Progenitor cell of endocrine pancreas (in vitro differentiated cells): Measurements from ENCODE around the gene DIP2A. TPM values are rescaled to one million over a fixed set of nuclear protein-coding genes. Genes with fewer than 3 reads are reported as not detected.

Experiments
- DNase-seq: peaks from one replicate; pipeline ENCODE4 v3.0.0; 2021; ENCODE audit warnings: low spot score; ENCODE audit not compliant: unreplicated experiment
- H3K27ac Mint-ChIP-seq: 2 replicates; pipeline ENCODE4 v1.8.0; 2021; ENCODE audit warnings: mild to moderate bottlenecking, moderate library complexity, mixed read lengths
- H3K27me3 Mint-ChIP-seq: 2 replicates; pipeline ENCODE4 v1.8.0; 2021; ENCODE audit warnings: mixed read lengths
- H3K36me3 Mint-ChIP-seq: 2 replicates; pipeline ENCODE4 v1.8.0; 2022; ENCODE audit warnings: mixed read lengths; ENCODE audit not compliant: insufficient read depth
- H3K4me1 Mint-ChIP-seq: 2 replicates; pipeline ENCODE4 v1.8.0; 2021; ENCODE audit warnings: low read depth, mixed read lengths
- H3K4me3 Mint-ChIP-seq: 2 replicates; pipeline ENCODE4 v1.8.0; 2021; ENCODE audit warnings: low read depth, mild to moderate bottlenecking, moderate library complexity, mixed read lengths
- H3K9me3 Mint-ChIP-seq: 2 replicates; pipeline ENCODE4 v1.8.0; 2021; ENCODE audit warnings: low read depth, mixed read lengths
- total RNA-seq: library from RNA; stranded (reverse); gene quantifications from 2 replicates; pipeline ENCODE4 v1.2.1, GENCODE V29; 2021
- TF ChIP-seq, protein P1 (sequence below): fragments of 200-600 bp; sonication (generic); IDR thresholded peaks from one replicate; pipeline ENCODE4 v1.5.0; 2021; ENCODE audit warnings: antibody characterized with exemption, mild to moderate bottlenecking; ENCODE audit not compliant: unreplicated experiment

DIP2A gene
- total RNA-seq, 1 donor from 2014 or later, result 70.2 TPM

DNA sequence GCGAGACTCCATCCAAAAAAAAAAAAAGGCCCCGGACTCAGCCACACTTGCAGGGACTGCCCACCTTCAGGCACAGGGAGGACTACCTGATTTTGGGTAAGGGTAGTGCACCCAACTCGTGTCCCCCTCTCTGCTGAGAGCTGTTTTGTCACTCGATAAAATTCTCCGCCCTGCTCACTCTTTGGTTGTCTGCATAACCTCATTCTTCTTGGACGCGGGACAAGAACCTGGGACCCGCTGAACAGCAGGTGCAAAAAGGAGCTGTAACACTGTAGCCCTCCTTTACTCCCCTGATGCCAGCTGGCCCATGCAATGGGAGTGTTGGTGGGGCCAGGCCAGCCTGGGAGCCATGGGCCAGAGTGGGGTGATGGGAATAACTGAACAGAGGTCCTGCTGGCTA is 135.6 kb downstream of the DIP2A start:
- peaks cover 36% of the 10 kb centered on the region for H3K9me3 Mint-ChIP-seq

DNA sequence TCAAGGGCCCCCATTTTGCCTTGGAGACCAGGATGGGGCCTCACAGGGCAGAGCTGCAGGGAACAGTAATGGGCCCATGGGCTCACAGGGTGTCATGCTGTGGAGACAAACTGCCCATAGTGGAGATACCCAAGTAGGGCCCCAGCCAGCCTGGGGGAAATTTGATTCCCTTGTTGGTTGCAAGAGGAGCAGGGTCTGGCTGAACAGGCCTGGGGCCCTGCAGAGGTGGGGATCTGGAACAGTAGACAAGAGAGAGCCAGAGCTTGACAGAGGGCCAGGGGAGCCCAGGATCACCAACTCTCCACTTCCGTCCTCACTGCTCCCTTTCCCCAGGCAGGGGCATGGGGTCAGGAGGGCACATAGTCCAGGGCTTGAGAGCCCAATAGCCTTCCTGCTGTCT is 137.5 kb downstream of the DIP2A start:
- no peaks in the 10 kb centered on the region for H3K27me3 Mint-ChIP-seq
- H3K36me3 Mint-ChIP-seq, result no peaks in the 10 kb centered on the region
- H3K4me1 Mint-ChIP-seq, result peaks cover 6% of the 10 kb centered on the region
- H3K4me3 Mint-ChIP-seq, result no peak overlapping the region
- TF ChIP-seq, protein P1, sequence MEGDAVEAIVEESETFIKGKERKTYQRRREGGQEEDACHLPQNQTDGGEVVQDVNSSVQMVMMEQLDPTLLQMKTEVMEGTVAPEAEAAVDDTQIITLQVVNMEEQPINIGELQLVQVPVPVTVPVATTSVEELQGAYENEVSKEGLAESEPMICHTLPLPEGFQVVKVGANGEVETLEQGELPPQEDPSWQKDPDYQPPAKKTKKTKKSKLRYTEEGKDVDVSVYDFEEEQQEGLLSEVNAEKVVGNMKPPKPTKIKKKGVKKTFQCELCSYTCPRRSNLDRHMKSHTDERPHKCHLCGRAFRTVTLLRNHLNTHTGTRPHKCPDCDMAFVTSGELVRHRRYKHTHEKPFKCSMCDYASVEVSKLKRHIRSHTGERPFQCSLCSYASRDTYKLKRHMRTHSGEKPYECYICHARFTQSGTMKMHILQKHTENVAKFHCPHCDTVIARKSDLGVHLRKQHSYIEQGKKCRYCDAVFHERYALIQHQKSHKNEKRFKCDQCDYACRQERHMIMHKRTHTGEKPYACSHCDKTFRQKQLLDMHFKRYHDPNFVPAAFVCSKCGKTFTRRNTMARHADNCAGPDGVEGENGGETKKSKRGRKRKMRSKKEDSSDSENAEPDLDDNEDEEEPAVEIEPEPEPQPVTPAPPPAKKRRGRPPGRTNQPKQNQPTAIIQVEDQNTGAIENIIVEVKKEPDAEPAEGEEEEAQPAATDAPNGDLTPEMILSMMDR, result no peak
- no peak overlapping the region for H3K27ac Mint-ChIP-seq
- DNase-seq, result no peak
- peaks cover 18% of the 10 kb centered on the region for H3K9me3 Mint-ChIP-seq

More for the DNA sequence above, 135.6 kb downstream of the DIP2A start:
- TF ChIP-seq, protein P1, result no peak
- no peak overlapping the region for H3K4me3 Mint-ChIP-seq
- peaks cover 3% of the 10 kb centered on the region for H3K4me1 Mint-ChIP-seq
- DNase-seq, result no peak
- no peaks in the 10 kb centered on the region for H3K27me3 Mint-ChIP-seq
- H3K27ac Mint-ChIP-seq, result no peak overlapping the region
- H3K36me3 Mint-ChIP-seq, result no peaks in the 10 kb centered on the region

DNA sequence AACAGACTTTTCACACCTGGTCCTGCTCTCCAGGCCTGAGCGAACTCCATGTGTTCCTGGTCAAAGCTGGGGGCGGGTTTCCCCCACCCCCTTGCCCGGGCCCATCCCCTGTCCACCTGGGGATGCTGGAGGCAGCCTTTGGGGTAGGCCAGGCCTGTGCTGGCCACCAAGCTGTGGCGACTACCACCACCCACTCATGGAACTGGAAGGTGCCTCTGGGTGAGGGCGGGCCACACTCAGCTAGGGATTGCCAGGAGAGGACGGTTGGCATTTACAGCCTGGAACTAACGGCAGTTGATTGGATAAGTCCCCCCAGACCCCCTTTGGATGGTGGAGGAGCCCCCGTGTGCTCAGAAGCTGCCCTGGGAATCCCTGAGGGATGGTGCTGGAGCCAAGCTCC is 138.3 kb downstream of the DIP2A start:
- no peak for DNase-seq
- no peak overlapping the region for H3K4me3 Mint-ChIP-seq
- no peak overlapping the region for H3K27ac Mint-ChIP-seq
- peaks cover 10% of the 10 kb centered on the region for H3K4me1 Mint-ChIP-seq
- H3K27me3 Mint-ChIP-seq, result no peaks in the 10 kb centered on the region
- peaks cover 10% of the 10 kb centered on the region for H3K9me3 Mint-ChIP-seq
- TF ChIP-seq, protein P1, result no peak
- no peaks in the 10 kb centered on the region for H3K36me3 Mint-ChIP-seq

DNA sequence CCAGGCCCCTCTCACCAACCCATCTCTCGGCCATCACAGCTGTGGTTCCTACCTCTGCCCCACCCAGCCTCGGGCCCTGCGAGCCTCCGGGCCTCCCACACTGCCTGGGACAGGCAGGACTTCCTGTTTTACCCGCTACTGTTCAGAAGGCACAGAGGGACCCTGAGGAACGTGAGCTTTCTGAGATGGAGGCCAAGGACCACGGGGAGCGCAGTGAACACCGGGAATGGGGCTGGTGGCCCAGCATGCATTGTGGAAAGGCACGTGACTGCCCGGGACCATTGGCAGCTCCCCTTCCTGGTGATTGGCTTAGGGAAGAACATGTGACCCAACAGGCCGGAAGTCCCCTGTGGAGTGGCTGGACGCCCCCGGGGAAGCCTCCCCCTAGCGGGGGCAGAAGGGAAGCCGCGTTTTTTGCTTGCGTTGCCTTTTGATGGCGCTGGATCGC is 139.2 kb downstream of the DIP2A start:
- H3K36me3 Mint-ChIP-seq, result no peaks in the 10 kb centered on the region
- no peak overlapping the region for H3K4me3 Mint-ChIP-seq
- no peak for DNase-seq
- peaks cover 8% of the 10 kb centered on the region for H3K9me3 Mint-ChIP-seq
- H3K27ac Mint-ChIP-seq, result no peak overlapping the region
- peaks cover 3% of the 10 kb centered on the region for H3K27me3 Mint-ChIP-seq
- TF ChIP-seq, protein P1, result no peak
- H3K4me1 Mint-ChIP-seq, result peaks cover 17% of the 10 kb centered on the region

DNA sequence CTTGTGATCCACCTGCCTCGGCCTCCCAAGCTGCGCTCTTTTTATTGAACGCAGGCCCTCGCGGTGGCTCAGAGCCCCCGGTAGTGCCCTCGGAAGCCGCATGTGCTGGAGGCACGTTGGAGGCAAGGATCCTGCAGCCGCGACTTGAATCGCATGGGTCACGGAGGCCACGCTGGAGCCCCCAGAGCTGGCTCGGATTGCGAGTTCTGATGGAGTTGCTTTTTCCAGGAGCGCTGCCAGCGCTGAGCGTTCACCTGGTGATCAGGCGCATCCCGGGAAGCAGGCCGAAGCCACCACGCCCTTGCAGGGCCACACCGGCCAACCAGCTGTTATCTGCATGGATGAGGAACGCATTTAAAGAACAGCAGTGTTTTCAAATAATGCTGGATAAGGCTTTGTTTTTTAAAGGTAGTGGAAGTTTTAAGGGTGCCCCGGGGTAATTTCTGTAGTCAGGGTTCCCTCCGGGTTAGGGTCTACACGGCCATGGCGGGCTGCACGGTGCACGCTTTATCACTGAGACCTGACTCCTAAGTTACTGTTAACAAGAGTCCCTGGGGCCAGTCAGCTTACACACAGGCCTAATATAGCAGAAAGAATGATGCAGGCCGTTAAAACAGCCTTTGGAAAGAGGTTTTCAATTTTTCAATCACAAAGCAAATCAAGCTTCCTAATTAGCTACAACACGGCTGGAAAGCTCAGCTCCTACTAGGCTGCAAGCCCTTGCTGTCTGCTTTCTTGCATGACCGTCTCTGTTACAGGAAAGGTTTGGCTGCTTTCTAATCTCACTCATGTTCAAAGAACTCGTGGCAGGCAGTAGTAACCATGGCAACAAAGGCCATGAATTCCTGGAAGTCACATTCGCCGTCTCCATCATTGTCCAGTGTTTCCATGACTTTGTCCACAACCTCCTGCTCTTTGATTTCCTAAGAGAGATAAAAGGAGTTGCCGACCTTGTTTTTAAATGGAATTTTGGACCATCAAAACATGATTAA is 140.2 kb downstream of the DIP2A start:
- Mint-ChIP-seq H3K27me3 (peaks cover 3% of the 10 kb centered on the region), H3K4me3 (no peak overlapping the region), H3K9me3 (no peaks in the 10 kb centered on the region), H3K4me1 (peaks cover 18% of the 10 kb centered on the region), H3K27ac (peak overlapping the region; percentile 45), H3K36me3 (no peaks in the 10 kb centered on the region)
- TF ChIP-seq, protein P1, result no peak
- DNase-seq, result no peak
